K562 (cell line): Measurements from ENCODE around the gene TMLHE. TPM values are rescaled to one million over a fixed set of nuclear protein-coding genes. Genes with fewer than 3 reads are reported as not detected.

ENCODE experiments used
- ATAC-seq: fragments of 200-7000 bp; cut with Tn5 transposase; 3 replicates; pipeline ENCODE4 v1.9.1; 2020; ENCODE audit warnings: moderate library complexity
- BruUV-seq: library from RNA; stranded (reverse); fragments of 400-500 nt; replicated peaks from 2 replicates; lab custom pipeline; 2021; lab: Mats Ljungman, UMichigan
- CTCF ChIA-PET: fragments of 300-600 bp; formaldehyde crosslinking; extraction: SDS; loops from one replicate; lab custom pipeline; 2021; ENCODE audit warnings: low intra/inter-chr PET ratio; lab: Yijun Ruan, JAX
- POLR2A ChIA-PET: fragments of 300-600, 350-650 bp; sonication (Branson Sonifier 250); formaldehyde crosslinking; extraction: SDS; loops from one replicate; lab custom pipeline; 2021; ENCODE audit warnings: antibody characterized with exemption, inconsistent platforms; lab: Yijun Ruan, JAX
- DNase-seq, 4 experiments: peaks; one replicate each; pipeline versions ENCODE4 v3.0.0 to v3.0.0-alpha.2; 2011 to 2018; ENCODE audit warnings: low spot score in 3 of 4, mixed read lengths in 3 of 4; ENCODE audit errors: extremely low read depth in 1 of 4
- FAIRE-seq: peaks from 2 replicates; lab custom pipeline; 2011; peaks lifted over from hg19 to GRCh38; lab: Jason Lieb, UNC
- H2AFZ ChIP-seq: 2 replicates; pipeline ENCODE4 v1.6.0; 2011; ENCODE audit warnings: low read depth, low read length, control low read depth, inconsistent platforms
- H3K27ac ChIP-seq: fragments of 200-600 bp; 3 replicates; pipeline ENCODE4 v1.8.0; 2011; ENCODE audit warnings: low read depth, mild to moderate bottlenecking, control low read depth, inconsistent platforms, low read length, moderate library complexity, mixed read lengths; ENCODE audit errors: extremely low read depth
- H3K27me3 ChIP-seq, 2 experiments: fragments of 300-600 bp in 1 of 2; 2 replicates in 1 of 2; 3 replicates in 1 of 2; pipeline versions ENCODE4 v1.6.0 to v1.8.0; 2011; ENCODE audit warnings: inconsistent platforms in 2 of 2, low read length in 2 of 2, mild to moderate bottlenecking in 1 of 2, mixed read lengths in 1 of 2, moderate library complexity in 1 of 2; ENCODE audit not compliant: control insufficient read depth in 2 of 2, insufficient read depth in 2 of 2
- H3K36me3 ChIP-seq: fragments of 300-600 bp; 3 replicates; pipeline ENCODE4 v1.8.0; 2011; ENCODE audit warnings: mild to moderate bottlenecking, low read length, inconsistent platforms; ENCODE audit not compliant: control insufficient read depth, insufficient read depth
- H3K4me1 ChIP-seq, 2 experiments: fragments of 200-600 bp in 1 of 2; replicated peaks in 1 of 2; 2 replicates in 1 of 2; 3 replicates in 1 of 2; pipeline versions ENCODE4 v1.5.1 to v1.8.0; 2011; ENCODE audit warnings: inconsistent platforms in 2 of 2, low read length in 2 of 2, mild to moderate bottlenecking in 1 of 2, mixed read lengths in 1 of 2, moderate library complexity in 1 of 2; ENCODE audit not compliant: control insufficient read depth in 2 of 2, insufficient read depth in 2 of 2
- H3K4me2 ChIP-seq: 2 replicates; pipeline ENCODE4 v1.6.1; 2011; ENCODE audit warnings: low read length, control low read depth, inconsistent platforms, mixed read lengths; ENCODE audit not compliant: insufficient read depth
- H3K4me3 ChIP-seq: fragments of 200-600 bp; sonication (generic), shearing (Covaris generic); 2 replicates; pipeline ENCODE4 v1.5.1; 2016; ENCODE audit warnings: control low read depth, inconsistent platforms
- H3K79me2 ChIP-seq: fragments of 200-600 bp; 3 replicates; pipeline ENCODE4 v1.8.0; 2011; ENCODE audit warnings: low read length, inconsistent platforms; ENCODE audit not compliant: control insufficient read depth, insufficient read depth
- H3K9ac ChIP-seq, 2 experiments: 2 replicates each; pipeline versions ENCODE4 v1.6.0 to v1.6.1; 2011; ENCODE audit warnings: low read depth in 2 of 2, low read length in 2 of 2, control low read depth in 1 of 2, inconsistent platforms in 1 of 2, mild to moderate bottlenecking in 1 of 2, mixed read lengths in 1 of 2; ENCODE audit not compliant: insufficient read depth in 1 of 2
- H3K9me1 ChIP-seq: one replicate; pipeline ENCODE4 v1.6.0; 2011; ENCODE audit warnings: inconsistent platforms, mild to moderate bottlenecking, low read length, moderate library complexity; ENCODE audit not compliant: control insufficient read depth, insufficient read depth
- H3K9me3 ChIP-seq: replicated peaks from 2 replicates; pipeline ENCODE4 v1.5.1; 2011; ENCODE audit warnings: low read depth, low read length, inconsistent platforms; ENCODE audit not compliant: control insufficient read depth, insufficient read depth
- H4K20me1 ChIP-seq: replicated peaks from 2 replicates; pipeline ENCODE4 v1.6.1; 2011; ENCODE audit warnings: low read length, inconsistent platforms, mixed read lengths; ENCODE audit not compliant: control insufficient read depth, insufficient read depth
- AFF4 ChIP-seq: sonication (generic); formaldehyde crosslinking; IDR thresholded peaks from 2 replicates; pipeline ENCODE4 v1.8.0; 2023; ENCODE audit warnings: mild to moderate bottlenecking, missing genetic modification reagents
- ARHGAP35 ChIP-seq: fragments of 450-650 bp; IDR thresholded peaks from 2 replicates; pipeline ENCODE4 v1.6.1; 2018; ENCODE audit not compliant: partially characterized antibody
- CHD4 ChIP-seq: fragments of 200-600 bp; sonication (generic); IDR thresholded peaks from 3 replicates; pipeline ENCODE4 v1.6.1; 2012; ENCODE audit warnings: low read depth, mild to moderate bottlenecking, mixed read lengths, low read length, inconsistent platforms; ENCODE audit not compliant: insufficient read depth, insufficient replicate concordance, poor library complexity, severe bottlenecking
- KLF1 ChIP-seq: fragments of 450-650 bp; IDR thresholded peaks from 2 replicates; pipeline ENCODE4 v1.6.1; 2016; ENCODE audit warnings: missing genetic modification characterization, missing compliant biosample characterization
- RNF2 ChIP-seq: sonication (generic); IDR thresholded peaks from 2 replicates; pipeline ENCODE4 v1.6.1; 2016
- SRF ChIP-seq, 2 experiments: fragments of 250-450, 450-650 bp in 1 of 2; sonication (Bioruptor Pico) in 1 of 2; sonication (generic) in 1 of 2; formaldehyde crosslinking; IDR thresholded peaks; 2 replicates each; pipeline versions ENCODE4 v1.5.0 to v1.5.1; 2020 to 2022; ENCODE audit warnings: mild to moderate bottlenecking in 1 of 2, missing genetic modification reagents in 1 of 2
- ZNF280B ChIP-seq: fragments of 250-450 bp; sonication (Bioruptor Pico); IDR thresholded peaks from 2 replicates; pipeline ENCODE4 v1.5.1; 2021; ENCODE audit warnings: mild to moderate bottlenecking
- ZZZ3 ChIP-seq: fragments of 450-650 bp; IDR thresholded peaks from 2 replicates; pipeline ENCODE4 v1.6.1; 2016; ENCODE audit warnings: antibody characterized with exemption, mild to moderate bottlenecking, moderate library complexity
- in situ Hi-C: fragments of 300-500 bp; cut with MboI; formaldehyde crosslinking; loops from 4 replicates; pipeline ENCODE4 v1.15.0; 2018; ENCODE audit warnings: inconsistent platforms, mixed read lengths
- intact Hi-C: fragments of 100-400 bp; cut with micrococcal nuclease; formaldehyde crosslinking; loops from 2 replicates; pipeline ENCODE4 v1.14.2; 2022
- polyA plus RNA-seq, 8 experiments: library from polyadenylated mRNA; depleted of rRNA in 4 of 8; stranded (reverse) in 5 of 8; unstranded in 3 of 8; fragments of >200 nt; fragmentation: Nextera tagmentation in 2 of 8; fragmentation: Illumina TruSeq in 1 of 8; extraction: Ambion mirVana in 2 of 8; extraction: Trizol in 1 of 8; gene quantifications; 2 replicates each; pipeline versions ENCODE4 v1.2.1 to v1.2.3, GENCODE V29; 2011 to 2014; ENCODE audit warnings: inconsistent platforms in 1 of 8, missing spikeins in 1 of 8
- total RNA-seq, 7 experiments: library from RNA; depleted of rRNA in 6 of 7; stranded (reverse); fragments of >200 nt in 6 of 7; fragmentation: Illumina TruSeq in 2 of 7; extraction: Trizol in 2 of 7; gene quantifications; 2 replicates each; pipeline versions ENCODE4 v1.2.1 to v1.2.3, GENCODE V29; 2011 to 2021; ENCODE audit warnings: low replicate concordance in 1 of 7

Gene TMLHE
- total and polyA plus RNA-seq, 9 of the 15 experiments (the other 6 are each of a cell fraction or from before 2014, with no cell fraction given), result 6.5 to 34.3 (median 17.9) TPM

GRCh38 chrX:155592981-155593380, 19.8 kb downstream of the TMLHE start:
- no peaks in the 10 kb centered on the region for H3K9me1 ChIP-seq
- BruUV-seq, result no TSS peak
- CTCF ChIA-PET, result no interaction called here
- no peaks in the 10 kb centered on the region for H4K20me1 ChIP-seq
- no peak overlapping the region for H3K9ac ChIP-seq
- no peaks in the 10 kb centered on the region for H3K27me3 ChIP-seq
- TF ChIP-seq ZZZ3 (no peak), RNF2 (no peak), ARHGAP35 (no peak), CHD4 (no peak), KLF1 (tag) (no peak), SRF (CRISPR knock-in tag; IDR thresholded peaks at IDR 0.05) (no peak), AFF4 (no peak), ZNF280B (no peak)
- POLR2A ChIA-PET, result no interaction called here
- FAIRE-seq (no peak), ATAC-seq (no peak), DNase-seq (no peak)
- 0 out of 2 replicates have a peak, but pooled peaks cover 3% of the 10 kb centered on the region for H3K9me3 ChIP-seq
- in situ Hi-C loops (no loop called here), intact Hi-C loops (no loop called here)
- H3K4me2 ChIP-seq, result no peak overlapping the region
- no peak overlapping the region for H3K4me3 ChIP-seq
- no peak overlapping the region for H2AFZ ChIP-seq
- H3K4me1 ChIP-seq, result no peaks in the 10 kb centered on the region
- no peaks in the 10 kb centered on the region for H3K36me3 ChIP-seq
- H3K27ac ChIP-seq, result no peak overlapping the region
- peaks cover 16% of the 10 kb centered on the region; the same call in 2 of the 3 replicates for H3K79me2 ChIP-seq
